ENCODE data around the gene CDH15. TPM values are rescaled to one million over a fixed set of nuclear protein-coding genes. Genes with fewer than 3 reads are reported as not detected.

The CDH15 gene
- total and polyA plus RNA-seq, 2 of the 13 experiments (the other 11 are each of a cell fraction or from before 2014, with no cell fraction given) = 0.74 to 2.2 TPM

- TF ChIP-seq HMGXB3 (CRISPR knock-in tag; IDR thresholded peaks at IDR 0.05; ENCODE audit: borderline replicate concordance) = no peak
- TF ChIP-seq CSRNP1 (CRISPR knock-in tag; IDR thresholded peaks at IDR 0.05) = 0 out of 2 replicates have a peak, but pooled peaks have one; percentile 40
- TF ChIP-seq ZXDC (CRISPR knock-in tag; IDR thresholded peaks at IDR 0.05) = no peak
- no peak for TF ChIP-seq ONECUT2 (CRISPR knock-in tag; IDR thresholded peaks at IDR 0.05)
- TF ChIP-seq TMF1 (CRISPR knock-in tag; IDR thresholded peaks at IDR 0.05; ENCODE audit: low read depth) = no peak
- no peak for TF ChIP-seq SOX6 (IDR thresholded peaks at IDR 0.05)
- no peak; the same call in 1 of the 2 replicates for TF ChIP-seq SOX6 (CRISPR knock-in tag; IDR thresholded peaks at IDR 0.05)
- no peak for TF ChIP-seq ZMYM4 (CRISPR knock-in tag; IDR thresholded peaks at IDR 0.05)
- TF ChIP-seq TEF (CRISPR knock-in tag; IDR thresholded peaks at IDR 0.05) = no peak
- 0 out of 2 replicates have a peak, but pooled peaks have one; percentile 21 for TF ChIP-seq HOXA3 (CRISPR knock-in tag; IDR thresholded peaks at IDR 0.05)
- no peak for TF ChIP-seq KLF12 (CRISPR knock-in tag; IDR thresholded peaks at IDR 0.05; ENCODE audit: borderline replicate concordance)
- no peak for TF ChIP-seq BCLAF1 (IDR thresholded peaks at IDR 0.05)
- TF ChIP-seq HNRNPK (IDR thresholded peaks at IDR 0.05; ENCODE audit: low read depth, low read length, poor library complexity, severe bottlenecking) = peak; percentile 75
Measured at GRCh38 chr16:89171216-89172170, at the start of gene CDH15 (continued).
